SK-N-SH treated with all-trans-retinoic acid at 6 μM for 48 hours (cell line): ENCODE results near the gene SMYD3.
"Not testable (repeated sequence)": the region's sequence is repeated elsewhere in the genome, so short reads cannot be mapped to it uniquely, and the experiment has no call there.

Experiments used
- ATAC-seq: fragments of 200-7000 bp; cut with Tn5 transposase; 3 replicates; pipeline ENCODE4 v1.9.1; 2020; ENCODE audit warnings: mild to moderate bottlenecking, moderate library complexity
- ARNTL ChIP-seq: fragments of 450-650 bp; formaldehyde crosslinking; IDR thresholded peaks from 2 replicates; pipeline ENCODE4 v1.5.0; 2020; ENCODE audit warnings: low read depth, mild to moderate bottlenecking, moderate library complexity, borderline replicate concordance
- BACH2 ChIP-seq: fragments of 250-450 bp; sonication (Bioruptor Pico); IDR thresholded peaks from 2 replicates; pipeline ENCODE4 v1.9.0; 2021; ENCODE audit warnings: mild to moderate bottlenecking, borderline replicate concordance
- CREB5 ChIP-seq: fragments of 250-450 bp; sonication (Bioruptor Pico); IDR thresholded peaks from 2 replicates; pipeline ENCODE4 v1.5.1; 2020; ENCODE audit warnings: low read depth, mild to moderate bottlenecking, moderate library complexity
- ESRRG ChIP-seq: fragments of 250-450 bp; sonication (Bioruptor Pico); IDR thresholded peaks from 2 replicates; pipeline ENCODE4 v1.6.1; 2021; ENCODE audit warnings: mild to moderate bottlenecking
- GLIS3 ChIP-seq: fragments of 250-450 bp; sonication (Bioruptor Pico); IDR thresholded peaks from 2 replicates; pipeline ENCODE4 v1.5.0; 2020; ENCODE audit warnings: mild to moderate bottlenecking, moderate library complexity
- ISL1 ChIP-seq: fragments of 250-450 bp; sonication (Bioruptor Pico); IDR thresholded peaks from 2 replicates; pipeline ENCODE4 v2.1.2; 2022; ENCODE audit warnings: mild to moderate bottlenecking, moderate library complexity
- OSR1 ChIP-seq: fragments of 250-450 bp; sonication (Bioruptor Pico); IDR thresholded peaks from 2 replicates; pipeline ENCODE4 v1.8.0; 2022; ENCODE audit warnings: moderate library complexity, mild to moderate bottlenecking, inconsistent platforms
- PATZ1 ChIP-seq: fragments of 250-450 bp; sonication (Bioruptor Pico); IDR thresholded peaks from 2 replicates; pipeline ENCODE4 v1.8.0; 2020; ENCODE audit warnings: mild to moderate bottlenecking, moderate library complexity, borderline replicate concordance
- POU6F1 ChIP-seq: fragments of 250-450 bp; sonication (Bioruptor Pico); IDR thresholded peaks from 2 replicates; pipeline ENCODE4 v1.8.0; 2021; ENCODE audit warnings: low read depth, mild to moderate bottlenecking, moderate library complexity, borderline replicate concordance
- PPARA ChIP-seq: fragments of 250-450 bp; sonication (Bioruptor Pico); IDR thresholded peaks from 2 replicates; pipeline ENCODE4 v1.5.0; 2020; ENCODE audit warnings: mild to moderate bottlenecking, borderline replicate concordance
- SNAI2 ChIP-seq: fragments of 250-450 bp; sonication (Bioruptor Pico); IDR thresholded peaks from 2 replicates; pipeline ENCODE4 v1.5.0; 2020; ENCODE audit warnings: mild to moderate bottlenecking, moderate library complexity
- TCF4 ChIP-seq: fragments of 250-450 bp; sonication (Bioruptor Pico); IDR thresholded peaks from 2 replicates; pipeline ENCODE4 v1.8.0; 2021; ENCODE audit warnings: mild to moderate bottlenecking, moderate library complexity, borderline replicate concordance
- TOX ChIP-seq: fragments of 250-450 bp; sonication (Bioruptor Pico); IDR thresholded peaks from 2 replicates; pipeline ENCODE4 v1.8.0; 2021; ENCODE audit warnings: mild to moderate bottlenecking, moderate library complexity, borderline replicate concordance
- ZC3H10 ChIP-seq: fragments of 250-450 bp; sonication (Bioruptor Pico); IDR thresholded peaks from 2 replicates; pipeline ENCODE4 v1.5.1; 2021; ENCODE audit warnings: mild to moderate bottlenecking, moderate library complexity
- ZFP3 ChIP-seq: fragments of 250-450 bp; sonication (Bioruptor Pico); IDR thresholded peaks from 2 replicates; pipeline ENCODE4 v1.5.0; 2020; ENCODE audit warnings: mild to moderate bottlenecking, moderate library complexity
- ZFP30 ChIP-seq: fragments of 450-650 bp; formaldehyde crosslinking; IDR thresholded peaks from 2 replicates; pipeline ENCODE4 v1.5.0; 2022; ENCODE audit warnings: mild to moderate bottlenecking, moderate library complexity
- ZNF565 ChIP-seq: fragments of 450-650 bp; formaldehyde crosslinking; conservative IDR thresholded peaks from 2 replicates; pipeline ENCODE4 v1.5.0; 2020; ENCODE audit warnings: low read depth, mild to moderate bottlenecking, moderate library complexity
- ZNF70 ChIP-seq: fragments of 450-650 bp; formaldehyde crosslinking; IDR thresholded peaks from 2 replicates; pipeline ENCODE4 v1.5.0; 2020; ENCODE audit warnings: mild to moderate bottlenecking, moderate library complexity
- ZNF8 ChIP-seq: fragments of 450-650 bp; formaldehyde crosslinking; IDR thresholded peaks from 2 replicates; pipeline ENCODE4 v1.5.0; 2020; ENCODE audit warnings: mild to moderate bottlenecking, moderate library complexity
- TF ChIP-seq, protein P1 (sequence below): fragments of 250-450 bp; sonication (Bioruptor Pico); IDR thresholded peaks from 2 replicates; pipeline ENCODE4 v1.5.0; 2020; ENCODE audit warnings: mild to moderate bottlenecking, moderate library complexity
- TF ChIP-seq, protein P2 (sequence below): fragments of 250-450 bp; sonication (Bioruptor Pico); IDR thresholded peaks from 2 replicates; pipeline ENCODE4 v1.5.1; 2021; ENCODE audit warnings: mild to moderate bottlenecking, moderate library complexity

SMYD3 gene

GRCh38 chr1:245948786-245949185 lies 558.3 kb downstream of the SMYD3 start:
- no peak for ATAC-seq
- TF ChIP-seq TOX (CRISPR knock-in tag) (no peak), GLIS3 (CRISPR knock-in tag) (no peak), ZNF8 (no peak), ZNF70 (CRISPR knock-in tag) (no peak), BACH2 (CRISPR knock-in tag) (no peak), PPARA (no peak), PATZ1 (CRISPR knock-in tag) (no peak), SNAI2 (CRISPR knock-in tag) (no peak), ZC3H10 (CRISPR knock-in tag) (no peak), ZFP30 (CRISPR knock-in tag) (no peak), ISL1 (CRISPR knock-in tag) (no peak), ZNF565 (CRISPR knock-in tag) (no peak)
- TF ChIP-seq, protein P1, sequence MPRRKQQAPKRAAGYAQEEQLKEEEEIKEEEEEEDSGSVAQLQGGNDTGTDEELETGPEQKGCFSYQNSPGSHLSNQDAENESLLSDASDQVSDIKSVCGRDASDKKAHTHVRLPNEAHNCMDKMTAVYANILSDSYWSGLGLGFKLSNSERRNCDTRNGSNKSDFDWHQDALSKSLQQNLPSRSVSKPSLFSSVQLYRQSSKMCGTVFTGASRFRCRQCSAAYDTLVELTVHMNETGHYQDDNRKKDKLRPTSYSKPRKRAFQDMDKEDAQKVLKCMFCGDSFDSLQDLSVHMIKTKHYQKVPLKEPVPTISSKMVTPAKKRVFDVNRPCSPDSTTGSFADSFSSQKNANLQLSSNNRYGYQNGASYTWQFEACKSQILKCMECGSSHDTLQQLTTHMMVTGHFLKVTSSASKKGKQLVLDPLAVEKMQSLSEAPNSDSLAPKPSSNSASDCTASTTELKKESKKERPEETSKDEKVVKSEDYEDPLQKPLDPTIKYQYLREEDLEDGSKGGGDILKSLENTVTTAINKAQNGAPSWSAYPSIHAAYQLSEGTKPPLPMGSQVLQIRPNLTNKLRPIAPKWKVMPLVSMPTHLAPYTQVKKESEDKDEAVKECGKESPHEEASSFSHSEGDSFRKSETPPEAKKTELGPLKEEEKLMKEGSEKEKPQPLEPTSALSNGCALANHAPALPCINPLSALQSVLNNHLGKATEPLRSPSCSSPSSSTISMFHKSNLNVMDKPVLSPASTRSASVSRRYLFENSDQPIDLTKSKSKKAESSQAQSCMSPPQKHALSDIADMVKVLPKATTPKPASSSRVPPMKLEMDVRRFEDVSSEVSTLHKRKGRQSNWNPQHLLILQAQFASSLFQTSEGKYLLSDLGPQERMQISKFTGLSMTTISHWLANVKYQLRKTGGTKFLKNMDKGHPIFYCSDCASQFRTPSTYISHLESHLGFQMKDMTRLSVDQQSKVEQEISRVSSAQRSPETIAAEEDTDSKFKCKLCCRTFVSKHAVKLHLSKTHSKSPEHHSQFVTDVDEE (CRISPR knock-in tag): no peak
- TF ChIP-seq, protein P2, sequence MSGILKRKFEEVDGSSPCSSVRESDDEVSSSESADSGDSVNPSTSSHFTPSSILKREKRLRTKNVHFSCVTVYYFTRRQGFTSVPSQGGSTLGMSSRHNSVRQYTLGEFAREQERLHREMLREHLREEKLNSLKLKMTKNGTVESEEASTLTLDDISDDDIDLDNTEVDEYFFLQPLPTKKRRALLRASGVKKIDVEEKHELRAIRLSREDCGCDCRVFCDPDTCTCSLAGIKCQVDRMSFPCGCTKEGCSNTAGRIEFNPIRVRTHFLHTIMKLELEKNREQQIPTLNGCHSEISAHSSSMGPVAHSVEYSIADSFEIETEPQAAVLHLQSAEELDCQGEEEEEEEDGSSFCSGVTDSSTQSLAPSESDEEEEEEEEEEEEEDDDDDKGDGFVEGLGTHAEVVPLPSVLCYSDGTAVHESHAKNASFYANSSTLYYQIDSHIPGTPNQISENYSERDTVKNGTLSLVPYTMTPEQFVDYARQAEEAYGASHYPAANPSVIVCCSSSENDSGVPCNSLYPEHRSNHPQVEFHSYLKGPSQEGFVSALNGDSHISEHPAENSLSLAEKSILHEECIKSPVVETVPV: no peak
- TF ChIP-seq, all 23 proteins: peak for 0

DNA sequence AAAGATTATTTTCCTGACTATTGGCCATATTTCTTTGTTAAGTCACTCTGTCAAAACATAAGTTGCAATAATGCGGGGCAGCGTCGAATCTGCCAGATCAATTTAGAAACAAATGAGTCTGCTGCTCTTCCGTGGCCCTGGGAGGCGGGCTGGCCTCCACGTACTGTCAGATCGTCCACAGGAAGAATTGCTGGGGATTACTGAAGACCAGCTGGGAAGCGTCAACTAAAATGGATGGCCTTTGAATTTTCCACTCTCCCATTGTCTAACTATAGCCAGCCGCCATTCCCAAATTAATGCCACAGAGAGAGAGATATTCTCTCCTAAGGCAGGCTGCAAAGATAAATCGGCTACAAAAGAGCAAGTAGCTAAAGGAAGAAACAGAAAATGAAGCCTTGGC lies 560.2 kb downstream of the SMYD3 start:
- TF ChIP-seq ZC3H10 (CRISPR knock-in tag) (no peak), ISL1 (CRISPR knock-in tag) (no peak), PATZ1 (CRISPR knock-in tag) (no peak), ZFP3 (CRISPR knock-in tag) (no peak), TCF4 (CRISPR knock-in tag) (no peak), OSR1 (no peak), POU6F1 (CRISPR knock-in tag) (no peak), SNAI2 (CRISPR knock-in tag) (no peak), TOX (CRISPR knock-in tag) (no peak), ZNF70 (CRISPR knock-in tag) (no peak), GLIS3 (CRISPR knock-in tag) (no peak), PPARA (no peak), ZFP30 (CRISPR knock-in tag) (no peak), ZNF565 (CRISPR knock-in tag) (no peak), ESRRG (CRISPR knock-in tag) (no peak), ZNF8 (no peak), ARNTL (CRISPR knock-in tag) (no peak), CREB5 (no peak)
- TF ChIP-seq, protein P1 (CRISPR knock-in tag): no peak
- TF ChIP-seq, protein P2: no peak
- TF ChIP-seq, all 23 proteins: peak for 0
- ATAC-seq: no peak

DNA sequence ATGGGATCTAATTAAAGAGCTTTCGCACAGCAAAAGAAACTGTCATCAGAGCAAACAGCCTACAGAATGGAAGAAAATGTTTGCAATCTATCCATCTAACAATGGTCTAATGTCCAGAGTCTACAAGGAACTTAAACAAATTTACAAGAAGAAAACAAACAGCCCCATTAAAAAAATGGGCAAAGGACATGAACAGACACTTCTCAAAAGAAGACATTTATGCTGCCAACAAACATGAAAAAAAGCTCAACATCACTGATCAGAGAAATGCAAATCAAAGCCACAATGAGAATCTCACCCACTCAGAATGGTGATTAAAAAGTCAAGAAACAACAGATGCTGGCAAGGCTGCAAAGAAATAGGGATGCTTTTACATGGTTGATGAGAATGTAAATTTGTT lies 561.9 kb downstream of the SMYD3 start:
- ATAC-seq: not testable (repeated sequence)
